GM23338 (cell line): ENCODE results near the gene ZNF492. TPM values are rescaled to one million over a fixed set of nuclear protein-coding genes. Genes with fewer than 3 reads are reported as not detected.

Experiments used
- ATAC-seq: fragments of 200-7000 bp; cut with Tn5 transposase; 3 replicates; pipeline ENCODE4 v1.9.1; 2020
- DNase-seq: peaks from one replicate; pipeline ENCODE4 v3.0.0-alpha.2; 2015; ENCODE audit warnings: low spot score
- H2AFZ ChIP-seq: fragments of 200-600 bp; sonication (generic); 2 replicates; pipeline ENCODE4 v1.8.0; 2016; ENCODE audit warnings: antibody characterized with exemption, mild to moderate bottlenecking, moderate library complexity
- H3F3A ChIP-seq: fragments of 200-600 bp; sonication (generic); replicated peaks from 2 replicates; pipeline ENCODE4 v1.8.0; 2017; ENCODE audit warnings: antibody characterized with exemption, mixed run types, low read depth
- H3K27ac ChIP-seq: fragments of 200-600 bp; sonication (generic); 2 replicates; pipeline ENCODE4 v1.6.1; 2016; ENCODE audit warnings: low read depth
- H3K27me3 ChIP-seq: fragments of 200-600 bp; sonication (generic); 2 replicates; pipeline ENCODE4 v1.8.0; 2016; ENCODE audit warnings: mild to moderate bottlenecking, mixed run types, moderate library complexity; ENCODE audit not compliant: insufficient read depth
- H3K36me3 ChIP-seq: fragments of 200-600 bp; sonication (generic); 2 replicates; pipeline ENCODE4 v1.8.0; 2016; ENCODE audit warnings: mild to moderate bottlenecking; ENCODE audit not compliant: insufficient read depth
- H3K4me1 ChIP-seq: fragments of 200-600 bp; sonication (generic); 2 replicates; pipeline ENCODE4 v1.8.0; 2016; ENCODE audit warnings: mild to moderate bottlenecking, moderate library complexity; ENCODE audit not compliant: insufficient read depth
- H3K4me2 ChIP-seq: fragments of 200-600 bp; sonication (generic); 2 replicates; pipeline ENCODE4 v1.7.1; 2017; ENCODE audit warnings: mixed run types
- H3K4me3 ChIP-seq: fragments of 200-600 bp; sonication (generic); 2 replicates; pipeline ENCODE4 v1.6.1; 2016; ENCODE audit warnings: mixed run types
- H3K79me2 ChIP-seq: fragments of 200-600 bp; sonication (generic); replicated peaks from 2 replicates; pipeline ENCODE4 v1.8.0; 2017; ENCODE audit warnings: mild to moderate bottlenecking; ENCODE audit not compliant: insufficient read depth
- H3K9me2 ChIP-seq: fragments of 200-600 bp; sonication (generic); 2 replicates; pipeline ENCODE4 v1.8.0; 2017; ENCODE audit not compliant: insufficient read depth
- H4K20me1 ChIP-seq: fragments of 200-600 bp; sonication (generic); replicated peaks from 2 replicates; pipeline ENCODE4 v1.8.0; 2017; ENCODE audit warnings: mild to moderate bottlenecking; ENCODE audit not compliant: insufficient read depth
- H3K27ac Mint-ChIP-seq: 2 replicates; pipeline ENCODE4 v1.8.0; 2020; ENCODE audit warnings: inconsistent platforms, mild to moderate bottlenecking, moderate library complexity, mixed read lengths
- H3K27me3 Mint-ChIP-seq: 3 replicates; pipeline ENCODE4 v1.8.0; 2022; ENCODE audit warnings: low read depth, mild to moderate bottlenecking, moderate library complexity, mixed read lengths, inconsistent platforms; ENCODE audit not compliant: insufficient read depth, poor library complexity
- H3K36me3 Mint-ChIP-seq: 3 replicates; pipeline ENCODE4 v1.8.0; 2021; ENCODE audit warnings: low read depth, mild to moderate bottlenecking, inconsistent platforms, moderate library complexity, mixed read lengths
- H3K4me1 Mint-ChIP-seq: 3 replicates; pipeline ENCODE4 v1.8.0; 2020; ENCODE audit warnings: mild to moderate bottlenecking, inconsistent platforms, mixed read lengths
- H3K4me3 Mint-ChIP-seq: 3 replicates; pipeline ENCODE4 v1.8.0; 2021; ENCODE audit warnings: moderate library complexity, mild to moderate bottlenecking, inconsistent platforms, mixed read lengths
- H3K9me3 Mint-ChIP-seq: 3 replicates; pipeline ENCODE4 v1.8.0; 2020; ENCODE audit warnings: moderate library complexity, mild to moderate bottlenecking, inconsistent platforms, mixed read lengths
- CREB1 ChIP-seq: fragments of 250-450 bp; sonication (Bioruptor Pico); IDR thresholded peaks from 2 replicates; pipeline ENCODE4 v1.5.0; 2020; ENCODE audit warnings: low read depth, mild to moderate bottlenecking, moderate library complexity
- EZH2 ChIP-seq: fragments of 200-600 bp; sonication (generic); IDR thresholded peaks from one replicate; pipeline ENCODE4 v1.8.0; 2017; ENCODE audit warnings: antibody characterized with exemption, mild to moderate bottlenecking, low read depth; ENCODE audit not compliant: unreplicated experiment
- EZH2phosphoT487 ChIP-seq: fragments of 200-600 bp; sonication (generic); IDR thresholded peaks from one replicate; pipeline ENCODE4 v1.8.1; 2018; ENCODE audit warnings: antibody characterized with exemption; ENCODE audit not compliant: unreplicated experiment
- JUNB ChIP-seq: IDR thresholded peaks from one replicate; pipeline ENCODE4 v1.6.1; 2016; ENCODE audit warnings: antibody characterized with exemption; ENCODE audit not compliant: unreplicated experiment
- NANOG ChIP-seq: IDR thresholded peaks from 2 replicates; pipeline ENCODE4 v1.6.1; 2016; ENCODE audit warnings: antibody characterized with exemption, borderline replicate concordance
- POLR2AphosphoS5 ChIP-seq: IDR thresholded peaks from 2 replicates; pipeline ENCODE4 v1.6.1; 2016; ENCODE audit warnings: antibody characterized with exemption, low read depth
- STAT1 ChIP-seq: IDR thresholded peaks from one replicate; pipeline ENCODE4 v1.6.1; 2016; ENCODE audit warnings: antibody characterized with exemption; ENCODE audit not compliant: unreplicated experiment
- ZNF114 ChIP-seq: fragments of 250-450 bp; sonication (Bioruptor Pico); IDR thresholded peaks from 2 replicates; pipeline ENCODE4 v1.5.0; 2020; ENCODE audit warnings: mild to moderate bottlenecking, moderate library complexity
- ZNF331 ChIP-seq: fragments of 250-450 bp; sonication (Bioruptor Pico); IDR thresholded peaks from 2 replicates; pipeline ENCODE4 v1.5.0; 2020; ENCODE audit warnings: low read depth, mild to moderate bottlenecking, moderate library complexity
- polyA plus RNA-seq: library from polyadenylated mRNA; unstranded; fragments of >200 nt; fragmentation: Nextera tagmentation; extraction: Ambion mirVana; gene quantifications from 2 replicates; pipeline ENCODE4 v1.2.1, GENCODE V29; 2016
- total RNA-seq: library from RNA; depleted of rRNA; stranded (reverse); fragments of >200 nt; shearing (Covaris generic); gene quantifications from 2 replicates; pipeline ENCODE4 v1.2.3, GENCODE V29; 2014
- TF ChIP-seq, protein P1 (sequence below), 2 experiments: fragments of 200-600 bp in 1 of 2; sonication (generic) in 1 of 2; conservative IDR thresholded peaks; 2 replicates each; pipeline versions ENCODE4 v1.5.1 to v1.6.1; 2016 to 2017; ENCODE audit warnings: antibody characterized with exemption in 2 of 2, low read depth in 2 of 2, mild to moderate bottlenecking in 2 of 2, moderate library complexity in 1 of 2
- TF ChIP-seq, protein P2 (sequence below): IDR thresholded peaks from 2 replicates; pipeline ENCODE4 v1.6.1; 2016; ENCODE audit warnings: antibody characterized with exemption
- TF ChIP-seq, protein P3 (sequence below): IDR thresholded peaks from one replicate; pipeline ENCODE4 v1.6.1; 2018; ENCODE audit warnings: antibody characterized with exemption; ENCODE audit not compliant: unreplicated experiment
- TF ChIP-seq, protein P4 (sequence below): fragments of 250-450 bp; sonication (Bioruptor Pico); IDR thresholded peaks from 2 replicates; pipeline ENCODE4 v1.5.0; 2020; ENCODE audit warnings: mild to moderate bottlenecking, moderate library complexity

ZNF492 gene
- total and polyA plus RNA-seq, 2 experiments from 2014 or later: 0.21 to 0.26 TPM

DNA sequence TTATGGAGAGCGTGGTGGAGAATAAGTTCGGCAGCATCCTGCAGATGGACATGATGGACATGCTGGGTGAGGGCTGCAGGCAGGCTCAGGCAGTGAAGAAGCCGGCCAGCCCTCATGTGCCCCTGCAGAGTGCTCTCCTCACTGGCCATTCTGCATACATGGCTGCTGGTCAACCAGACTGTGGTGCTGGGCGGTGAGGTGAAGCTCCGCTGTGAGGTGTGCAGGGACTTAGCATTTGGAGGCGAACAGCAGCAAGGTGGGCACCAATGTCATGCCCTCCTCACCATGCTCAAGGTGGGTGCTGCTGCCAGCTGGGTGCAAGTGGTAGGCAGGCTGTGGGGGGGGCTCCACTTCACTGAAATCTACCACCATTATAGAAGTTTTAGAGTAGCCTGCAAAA lies 5.7 kb upstream of the ZNF492 start:
- H3K27me3 ChIP-seq: no peaks in the 10 kb centered on the region
- DNase-seq (no peak), ATAC-seq (no peak)
- no peaks in the 10 kb centered on the region for H3K4me1 Mint-ChIP-seq
- no peaks in the 10 kb centered on the region for H3K36me3 ChIP-seq
- no peak overlapping the region for H3K27ac Mint-ChIP-seq
- peaks cover 94% of the 10 kb centered on the region for H3K9me3 Mint-ChIP-seq
- H3K79me2 ChIP-seq: no peaks in the 10 kb centered on the region
- H2AFZ ChIP-seq: no peak overlapping the region
- H3K36me3 Mint-ChIP-seq: peaks cover 34% of the 10 kb centered on the region
- no peak overlapping the region for H3K4me3 ChIP-seq
- no peaks in the 10 kb centered on the region for H3K4me1 ChIP-seq
- H4K20me1 ChIP-seq: no peaks in the 10 kb centered on the region
- no peaks in the 10 kb centered on the region for H3K9me2 ChIP-seq
- TF ChIP-seq, protein P1, sequence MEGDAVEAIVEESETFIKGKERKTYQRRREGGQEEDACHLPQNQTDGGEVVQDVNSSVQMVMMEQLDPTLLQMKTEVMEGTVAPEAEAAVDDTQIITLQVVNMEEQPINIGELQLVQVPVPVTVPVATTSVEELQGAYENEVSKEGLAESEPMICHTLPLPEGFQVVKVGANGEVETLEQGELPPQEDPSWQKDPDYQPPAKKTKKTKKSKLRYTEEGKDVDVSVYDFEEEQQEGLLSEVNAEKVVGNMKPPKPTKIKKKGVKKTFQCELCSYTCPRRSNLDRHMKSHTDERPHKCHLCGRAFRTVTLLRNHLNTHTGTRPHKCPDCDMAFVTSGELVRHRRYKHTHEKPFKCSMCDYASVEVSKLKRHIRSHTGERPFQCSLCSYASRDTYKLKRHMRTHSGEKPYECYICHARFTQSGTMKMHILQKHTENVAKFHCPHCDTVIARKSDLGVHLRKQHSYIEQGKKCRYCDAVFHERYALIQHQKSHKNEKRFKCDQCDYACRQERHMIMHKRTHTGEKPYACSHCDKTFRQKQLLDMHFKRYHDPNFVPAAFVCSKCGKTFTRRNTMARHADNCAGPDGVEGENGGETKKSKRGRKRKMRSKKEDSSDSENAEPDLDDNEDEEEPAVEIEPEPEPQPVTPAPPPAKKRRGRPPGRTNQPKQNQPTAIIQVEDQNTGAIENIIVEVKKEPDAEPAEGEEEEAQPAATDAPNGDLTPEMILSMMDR (conservative IDR thresholded peaks at IDR 0.05; ENCODE audit: low read depth in 2 of 2): no peak
- TF ChIP-seq JUNB: no peak
- TF ChIP-seq, protein P2, sequence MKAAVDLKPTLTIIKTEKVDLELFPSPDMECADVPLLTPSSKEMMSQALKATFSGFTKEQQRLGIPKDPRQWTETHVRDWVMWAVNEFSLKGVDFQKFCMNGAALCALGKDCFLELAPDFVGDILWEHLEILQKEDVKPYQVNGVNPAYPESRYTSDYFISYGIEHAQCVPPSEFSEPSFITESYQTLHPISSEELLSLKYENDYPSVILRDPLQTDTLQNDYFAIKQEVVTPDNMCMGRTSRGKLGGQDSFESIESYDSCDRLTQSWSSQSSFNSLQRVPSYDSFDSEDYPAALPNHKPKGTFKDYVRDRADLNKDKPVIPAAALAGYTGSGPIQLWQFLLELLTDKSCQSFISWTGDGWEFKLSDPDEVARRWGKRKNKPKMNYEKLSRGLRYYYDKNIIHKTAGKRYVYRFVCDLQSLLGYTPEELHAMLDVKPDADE: no peak
- TF ChIP-seq EZH2: no peak
- TF ChIP-seq ZNF331 (CRISPR knock-in tag): no peak
- TF ChIP-seq NANOG: no peak
- no peak for TF ChIP-seq STAT1
- no peak for TF ChIP-seq CREB1 (CRISPR knock-in tag)
- TF ChIP-seq, protein P3, sequence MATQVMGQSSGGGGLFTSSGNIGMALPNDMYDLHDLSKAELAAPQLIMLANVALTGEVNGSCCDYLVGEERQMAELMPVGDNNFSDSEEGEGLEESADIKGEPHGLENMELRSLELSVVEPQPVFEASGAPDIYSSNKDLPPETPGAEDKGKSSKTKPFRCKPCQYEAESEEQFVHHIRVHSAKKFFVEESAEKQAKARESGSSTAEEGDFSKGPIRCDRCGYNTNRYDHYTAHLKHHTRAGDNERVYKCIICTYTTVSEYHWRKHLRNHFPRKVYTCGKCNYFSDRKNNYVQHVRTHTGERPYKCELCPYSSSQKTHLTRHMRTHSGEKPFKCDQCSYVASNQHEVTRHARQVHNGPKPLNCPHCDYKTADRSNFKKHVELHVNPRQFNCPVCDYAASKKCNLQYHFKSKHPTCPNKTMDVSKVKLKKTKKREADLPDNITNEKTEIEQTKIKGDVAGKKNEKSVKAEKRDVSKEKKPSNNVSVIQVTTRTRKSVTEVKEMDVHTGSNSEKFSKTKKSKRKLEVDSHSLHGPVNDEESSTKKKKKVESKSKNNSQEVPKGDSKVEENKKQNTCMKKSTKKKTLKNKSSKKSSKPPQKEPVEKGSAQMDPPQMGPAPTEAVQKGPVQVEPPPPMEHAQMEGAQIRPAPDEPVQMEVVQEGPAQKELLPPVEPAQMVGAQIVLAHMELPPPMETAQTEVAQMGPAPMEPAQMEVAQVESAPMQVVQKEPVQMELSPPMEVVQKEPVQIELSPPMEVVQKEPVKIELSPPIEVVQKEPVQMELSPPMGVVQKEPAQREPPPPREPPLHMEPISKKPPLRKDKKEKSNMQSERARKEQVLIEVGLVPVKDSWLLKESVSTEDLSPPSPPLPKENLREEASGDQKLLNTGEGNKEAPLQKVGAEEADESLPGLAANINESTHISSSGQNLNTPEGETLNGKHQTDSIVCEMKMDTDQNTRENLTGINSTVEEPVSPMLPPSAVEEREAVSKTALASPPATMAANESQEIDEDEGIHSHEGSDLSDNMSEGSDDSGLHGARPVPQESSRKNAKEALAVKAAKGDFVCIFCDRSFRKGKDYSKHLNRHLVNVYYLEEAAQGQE: no peak
- no peak for TF ChIP-seq EZH2phosphoT487
- TF ChIP-seq, protein P4, sequence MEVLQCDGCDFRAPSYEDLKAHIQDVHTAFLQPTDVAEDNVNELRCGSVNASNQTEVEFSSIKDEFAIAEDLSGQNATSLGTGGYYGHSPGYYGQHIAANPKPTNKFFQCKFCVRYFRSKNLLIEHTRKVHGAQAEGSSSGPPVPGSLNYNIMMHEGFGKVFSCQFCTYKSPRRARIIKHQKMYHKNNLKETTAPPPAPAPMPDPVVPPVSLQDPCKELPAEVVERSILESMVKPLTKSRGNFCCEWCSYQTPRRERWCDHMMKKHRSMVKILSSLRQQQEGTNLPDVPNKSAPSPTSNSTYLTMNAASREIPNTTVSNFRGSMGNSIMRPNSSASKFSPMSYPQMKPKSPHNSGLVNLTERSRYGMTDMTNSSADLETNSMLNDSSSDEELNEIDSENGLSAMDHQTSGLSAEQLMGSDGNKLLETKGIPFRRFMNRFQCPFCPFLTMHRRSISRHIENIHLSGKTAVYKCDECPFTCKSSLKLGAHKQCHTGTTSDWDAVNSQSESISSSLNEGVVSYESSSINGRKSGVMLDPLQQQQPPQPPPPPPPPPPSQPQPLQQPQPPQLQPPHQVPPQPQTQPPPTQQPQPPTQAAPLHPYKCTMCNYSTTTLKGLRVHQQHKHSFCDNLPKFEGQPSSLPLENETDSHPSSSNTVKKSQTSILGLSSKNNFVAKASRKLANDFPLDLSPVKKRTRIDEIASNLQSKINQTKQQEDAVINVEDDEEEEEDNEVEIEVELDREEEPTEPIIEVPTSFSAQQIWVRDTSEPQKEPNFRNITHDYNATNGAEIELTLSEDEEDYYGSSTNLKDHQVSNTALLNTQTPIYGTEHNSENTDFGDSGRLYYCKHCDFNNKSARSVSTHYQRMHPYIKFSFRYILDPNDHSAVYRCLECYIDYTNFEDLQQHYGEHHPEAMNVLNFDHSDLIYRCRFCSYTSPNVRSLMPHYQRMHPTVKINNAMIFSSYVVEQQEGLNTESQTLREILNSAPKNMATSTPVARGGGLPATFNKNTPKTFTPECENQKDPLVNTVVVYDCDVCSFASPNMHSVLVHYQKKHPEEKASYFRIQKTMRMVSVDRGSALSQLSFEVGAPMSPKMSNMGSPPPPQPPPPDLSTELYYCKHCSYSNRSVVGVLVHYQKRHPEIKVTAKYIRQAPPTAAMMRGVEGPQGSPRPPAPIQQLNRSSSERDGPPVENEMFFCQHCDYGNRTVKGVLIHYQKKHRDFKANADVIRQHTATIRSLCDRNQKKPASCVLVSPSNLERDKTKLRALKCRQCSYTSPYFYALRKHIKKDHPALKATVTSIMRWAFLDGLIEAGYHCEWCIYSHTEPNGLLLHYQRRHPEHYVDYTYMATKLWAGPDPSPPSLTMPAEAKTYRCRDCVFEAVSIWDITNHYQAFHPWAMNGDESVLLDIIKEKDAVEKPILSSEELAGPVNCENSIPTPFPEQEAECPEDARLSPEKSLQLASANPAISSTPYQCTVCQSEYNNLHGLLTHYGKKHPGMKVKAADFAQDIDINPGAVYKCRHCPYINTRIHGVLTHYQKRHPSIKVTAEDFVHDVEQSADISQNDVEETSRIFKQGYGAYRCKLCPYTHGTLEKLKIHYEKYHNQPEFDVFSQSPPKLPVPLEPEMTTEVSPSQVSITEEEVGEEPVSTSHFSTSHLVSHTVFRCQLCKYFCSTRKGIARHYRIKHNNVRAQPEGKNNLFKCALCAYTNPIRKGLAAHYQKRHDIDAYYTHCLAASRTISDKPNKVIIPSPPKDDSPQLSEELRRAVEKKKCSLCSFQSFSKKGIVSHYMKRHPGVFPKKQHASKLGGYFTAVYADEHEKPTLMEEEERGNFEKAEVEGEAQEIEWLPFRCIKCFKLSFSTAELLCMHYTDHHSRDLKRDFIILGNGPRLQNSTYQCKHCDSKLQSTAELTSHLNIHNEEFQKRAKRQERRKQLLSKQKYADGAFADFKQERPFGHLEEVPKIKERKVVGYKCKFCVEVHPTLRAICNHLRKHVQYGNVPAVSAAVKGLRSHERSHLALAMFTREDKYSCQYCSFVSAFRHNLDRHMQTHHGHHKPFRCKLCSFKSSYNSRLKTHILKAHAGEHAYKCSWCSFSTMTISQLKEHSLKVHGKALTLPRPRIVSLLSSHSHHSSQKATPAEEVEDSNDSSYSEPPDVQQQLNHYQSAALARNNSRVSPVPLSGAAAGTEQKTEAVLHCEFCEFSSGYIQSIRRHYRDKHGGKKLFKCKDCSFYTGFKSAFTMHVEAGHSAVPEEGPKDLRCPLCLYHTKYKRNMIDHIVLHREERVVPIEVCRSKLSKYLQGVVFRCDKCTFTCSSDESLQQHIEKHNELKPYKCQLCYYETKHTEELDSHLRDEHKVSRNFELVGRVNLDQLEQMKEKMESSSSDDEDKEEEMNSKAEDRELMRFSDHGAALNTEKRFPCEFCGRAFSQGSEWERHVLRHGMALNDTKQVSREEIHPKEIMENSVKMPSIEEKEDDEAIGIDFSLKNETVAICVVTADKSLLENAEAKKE (CRISPR knock-in tag): no peak
- no peak for TF ChIP-seq ZNF114 (CRISPR knock-in tag)
- TF ChIP-seq POLR2AphosphoS5: no peak
- H3K4me2 ChIP-seq: no peak overlapping the region
- H3K27ac ChIP-seq: no peak overlapping the region
- H3K27me3 Mint-ChIP-seq: peaks cover 4% of the 10 kb centered on the region
- H3K4me3 Mint-ChIP-seq: no peak overlapping the region
- no peaks in the 10 kb centered on the region for H3F3A ChIP-seq
